COR-L47 (cell line): ENCODE results near the gene NLGN1.
"Not testable (repeated sequence)": the region's sequence is repeated elsewhere in the genome, so short reads cannot be mapped to it uniquely, and the experiment has no call there.

Experiments used
- DNase-seq: peaks from one replicate; lab custom pipeline; 2025; lab: John Stamatoyannopoulos, UW

Gene NLGN1

GRCh38 chr3:174220775-174221554 lies 823.4 kb downstream of the NLGN1 start:
- no peak for DNase-seq

- DNase-seq = no peak
These were observed 825.5 kb downstream of the NLGN1 start for GRCh38 chr3:174223042-174223441.

- DNase-seq = no peak
These were observed 826.1 kb downstream of the NLGN1 start for GRCh38 chr3:174223626-174224025.

GRCh38 chr3:174229916-174230315 lies 832.4 kb downstream of the NLGN1 start:
- DNase-seq = no peak

GRCh38 chr3:174232028-174232657 lies 834.6 kb downstream of the NLGN1 start:
- not testable (repeated sequence) for DNase-seq

- DNase-seq = no peak
These were observed 835.3 kb downstream of the NLGN1 start for GRCh38 chr3:174232658-174233429.

GRCh38 chr3:174233511-174233910 lies 836.0 kb downstream of the NLGN1 start:
- no peak for DNase-seq

- DNase-seq = no peak
These were observed 844.9 kb downstream of the NLGN1 start for GRCh38 chr3:174242311-174243041.

GRCh38 chr3:174243171-174243570 lies 845.6 kb downstream of the NLGN1 start:
- peak; percentile 39 for DNase-seq

- DNase-seq = no peak
These were observed 850.2 kb downstream of the NLGN1 start for GRCh38 chr3:174247687-174248152.

GRCh38 chr3:174251681-174252080 lies 854.1 kb downstream of the NLGN1 start:
- no peak for DNase-seq

- DNase-seq = no peak
These were observed 855.8 kb downstream of the NLGN1 start for GRCh38 chr3:174253196-174253823.

- no peak for DNase-seq
These were observed 856.4 kb downstream of the NLGN1 start for GRCh38 chr3:174253940-174254339.

- no peak for DNase-seq
These were observed 857.9 kb downstream of the NLGN1 start for GRCh38 chr3:174255454-174255853.

- no peak for DNase-seq
These were observed 868.9 kb downstream of the NLGN1 start for GRCh38 chr3:174266476-174266875.

- no peak for DNase-seq
These were observed 870.5 kb downstream of the NLGN1 start for GRCh38 chr3:174268061-174268460.

GRCh38 chr3:174268586-174268985 lies 871.0 kb downstream of the NLGN1 start:
- DNase-seq = no peak

GRCh38 chr3:174270841-174271240 lies 873.3 kb downstream of the NLGN1 start:
- no peak for DNase-seq

GRCh38 chr3:174275336-174275735 lies 877.8 kb downstream of the NLGN1 start:
- DNase-seq = no peak

GRCh38 chr3:174276826-174277225 lies 879.3 kb downstream of the NLGN1 start:
- no peak for DNase-seq

- DNase-seq = no peak
These were observed 880.5 kb downstream of the NLGN1 start for GRCh38 chr3:174278094-174278493.

- DNase-seq = no peak
These were observed 882.6 kb downstream of the NLGN1 start for GRCh38 chr3:174280186-174280585.
